ENCODE data around the gene ST14.

Gene ST14

DNA sequence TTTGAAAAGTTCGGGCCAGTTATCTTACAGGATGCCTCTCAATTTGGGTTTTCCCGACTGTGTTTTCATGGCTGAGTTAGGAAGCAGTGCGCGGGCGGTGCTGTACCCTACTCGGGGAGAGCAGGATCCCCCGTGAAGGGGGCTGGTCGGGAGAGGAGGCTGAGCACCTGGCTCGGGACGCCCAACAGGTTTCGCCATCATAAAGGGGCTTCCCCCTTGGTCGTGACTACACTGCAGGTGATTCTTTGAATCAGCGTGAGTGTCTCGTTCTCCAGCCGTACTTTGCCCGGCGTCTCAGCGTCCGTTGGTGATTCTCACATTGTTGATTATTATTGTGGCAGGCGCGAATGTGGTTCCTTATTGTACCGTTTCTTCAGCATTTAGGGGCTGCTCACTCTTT lies 46.6 kb downstream of the ST14 start:
- FAIRE-seq (no peak), DNase-seq (ENCODE audit: low spot score) (no peak)

DNA sequence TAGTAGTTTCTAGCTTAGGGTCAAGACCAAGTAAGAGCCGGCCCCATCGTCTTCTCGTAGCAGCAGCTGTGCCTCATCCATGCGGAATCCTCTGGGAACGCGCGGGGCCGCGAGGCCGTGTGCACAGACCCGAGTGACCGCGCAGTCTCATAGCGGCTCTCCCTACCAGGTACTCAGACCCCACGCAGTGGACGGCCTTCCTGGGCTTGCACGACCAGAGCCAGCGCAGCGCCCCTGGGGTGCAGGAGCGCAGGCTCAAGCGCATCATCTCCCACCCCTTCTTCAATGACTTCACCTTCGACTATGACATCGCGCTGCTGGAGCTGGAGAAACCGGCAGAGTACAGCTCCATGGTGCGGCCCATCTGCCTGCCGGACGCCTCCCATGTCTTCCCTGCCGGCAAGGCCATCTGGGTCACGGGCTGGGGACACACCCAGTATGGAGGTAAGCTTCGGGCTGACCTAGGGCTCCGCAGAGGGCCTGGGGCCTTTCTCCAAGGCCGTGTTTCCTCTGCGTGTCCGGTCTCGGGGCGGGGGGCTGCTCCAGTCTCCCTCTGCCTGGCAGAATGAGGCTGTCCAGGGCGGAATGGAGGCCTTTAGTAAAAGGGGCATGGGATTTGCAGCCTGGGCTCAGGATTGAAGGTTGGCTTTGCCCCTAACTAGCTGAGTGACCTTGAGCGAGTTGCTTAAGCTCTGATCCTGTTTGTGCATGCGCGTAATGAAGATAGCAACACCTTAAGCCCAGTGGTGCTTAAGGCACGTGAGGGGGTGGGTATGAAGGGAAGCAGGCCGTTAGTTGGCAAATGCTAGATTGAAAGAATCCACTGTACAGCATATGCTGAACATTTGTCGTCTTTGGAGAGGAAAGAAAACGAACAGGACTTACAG lies 48.9 kb downstream of the ST14 start:
- DNase-seq (ENCODE audit: low spot score) (no peak), FAIRE-seq (no peak)

DNA sequence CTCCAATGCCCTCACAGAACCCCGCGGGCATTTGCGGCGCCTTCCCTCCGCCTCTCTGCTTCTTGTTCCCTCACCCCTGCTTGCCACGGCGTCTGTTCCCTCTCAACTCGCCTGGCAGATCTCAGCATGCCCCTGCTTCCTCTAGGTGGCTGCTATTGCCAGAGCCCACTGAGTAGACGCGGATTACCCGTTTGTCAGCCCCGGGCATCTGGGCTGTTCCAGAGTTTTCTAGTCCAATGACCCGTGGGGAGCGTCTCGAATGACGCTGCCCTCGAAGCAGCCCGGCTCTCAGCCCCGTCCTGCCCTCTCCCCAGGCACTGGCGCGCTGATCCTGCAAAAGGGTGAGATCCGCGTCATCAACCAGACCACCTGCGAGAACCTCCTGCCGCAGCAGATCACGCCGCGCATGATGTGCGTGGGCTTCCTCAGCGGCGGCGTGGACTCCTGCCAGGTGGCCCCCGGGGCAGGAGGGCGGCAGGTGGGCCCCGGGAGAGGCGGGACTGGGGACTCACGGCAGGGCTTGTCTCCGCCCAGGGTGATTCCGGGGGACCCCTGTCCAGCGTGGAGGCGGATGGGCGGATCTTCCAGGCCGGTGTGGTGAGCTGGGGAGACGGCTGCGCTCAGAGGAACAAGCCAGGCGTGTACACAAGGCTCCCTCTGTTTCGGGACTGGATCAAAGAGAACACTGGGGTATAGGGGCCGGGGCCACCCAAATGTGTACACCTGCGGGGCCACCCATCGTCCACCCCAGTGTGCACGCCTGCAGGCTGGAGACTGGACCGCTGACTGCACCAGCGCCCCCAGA lies 49.7 kb downstream of the ST14 start:
- FAIRE-seq (no peak), DNase-seq (ENCODE audit: low spot score) (no peak)

DNA sequence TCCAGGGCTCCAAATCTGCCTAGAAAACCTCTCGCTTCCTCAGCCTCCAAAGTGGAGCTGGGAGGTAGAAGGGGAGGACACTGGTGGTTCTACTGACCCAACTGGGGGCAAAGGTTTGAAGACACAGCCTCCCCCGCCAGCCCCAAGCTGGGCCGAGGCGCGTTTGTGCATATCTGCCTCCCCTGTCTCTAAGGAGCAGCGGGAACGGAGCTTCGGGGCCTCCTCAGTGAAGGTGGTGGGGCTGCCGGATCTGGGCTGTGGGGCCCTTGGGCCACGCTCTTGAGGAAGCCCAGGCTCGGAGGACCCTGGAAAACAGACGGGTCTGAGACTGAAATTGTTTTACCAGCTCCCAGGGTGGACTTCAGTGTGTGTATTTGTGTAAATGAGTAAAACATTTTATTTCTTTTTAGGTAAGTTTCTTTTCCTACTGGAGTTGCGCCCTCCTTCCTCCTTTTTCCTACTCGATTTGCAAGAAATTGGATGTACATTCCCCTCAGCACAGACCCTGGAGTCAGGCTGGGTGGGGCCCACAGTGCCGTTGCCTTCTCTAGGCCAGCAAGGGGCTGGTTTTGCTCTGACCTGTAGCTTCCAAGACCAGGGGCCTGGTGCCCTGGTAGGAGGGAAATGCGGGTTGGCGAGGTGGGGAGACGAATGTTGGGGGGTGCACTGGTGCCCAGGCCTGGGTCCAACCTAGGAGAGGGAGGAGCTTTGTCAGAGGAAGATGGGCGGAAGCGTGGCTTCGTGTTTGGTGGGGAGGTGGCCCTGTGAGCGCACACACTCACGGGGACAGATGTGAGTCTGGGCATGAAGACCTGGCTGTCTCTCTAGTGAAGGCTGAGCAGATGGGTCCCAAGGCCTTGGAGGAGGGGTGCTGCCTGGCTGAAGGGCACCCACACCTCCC lies 50.6 kb downstream of the ST14 start:
- FAIRE-seq: no peak
- DNase-seq (ENCODE audit: low spot score): no peak

DNA sequence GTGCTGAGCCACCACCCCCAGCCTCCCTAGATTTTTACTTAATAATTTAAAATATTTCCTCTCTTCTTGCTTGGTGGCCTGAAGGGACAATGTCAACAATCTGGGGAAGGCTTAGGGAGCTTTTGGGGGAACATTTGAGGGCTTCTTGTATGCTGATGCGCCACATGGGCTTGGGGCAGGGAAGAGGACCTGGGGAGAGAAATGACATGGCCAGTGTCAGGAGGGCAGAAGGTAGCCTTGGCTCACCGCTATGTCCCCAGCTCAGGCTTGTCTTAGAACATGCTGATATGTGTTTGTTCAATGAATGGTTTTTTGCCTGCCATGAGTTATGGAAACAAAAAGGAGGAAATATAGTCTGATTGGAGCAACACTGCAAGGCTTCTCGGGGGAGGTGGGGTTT lies 51.6 kb downstream of the ST14 start:
- FAIRE-seq: no peak
- DNase-seq (ENCODE audit: low spot score): no peak

DNA sequence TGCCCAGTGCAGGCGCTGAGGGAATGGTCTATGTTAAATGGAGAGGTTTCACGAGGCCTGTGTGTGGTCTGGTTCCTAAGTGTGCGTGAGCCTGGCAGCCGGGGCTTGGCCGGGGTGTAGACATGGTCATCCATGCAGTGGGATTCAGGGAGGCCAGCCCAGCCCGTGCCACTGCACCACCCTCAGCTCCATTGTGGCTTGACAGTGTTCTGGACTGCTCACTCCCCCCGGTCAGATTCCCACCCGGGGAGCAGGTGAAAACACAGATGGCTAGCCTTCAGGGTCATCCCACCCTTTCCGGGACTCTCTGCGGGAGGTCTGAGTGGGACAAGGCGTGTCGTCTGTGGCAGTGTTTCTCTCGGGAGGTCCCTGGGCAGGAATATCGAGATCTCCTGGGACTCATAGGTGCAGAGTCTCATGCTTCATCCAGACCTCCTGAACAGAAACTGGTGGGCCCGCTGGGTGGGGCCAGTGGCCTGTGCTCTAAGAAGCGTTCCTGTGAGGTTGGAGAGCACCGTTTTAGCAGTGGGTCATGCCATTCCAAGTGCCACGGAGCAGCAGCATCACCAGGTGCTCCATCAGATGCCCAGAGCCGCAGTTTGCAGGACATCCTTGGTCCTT lies 52.3 kb downstream of the ST14 start:
- no peak for FAIRE-seq
- DNase-seq (ENCODE audit: low spot score): no peak

DNA sequence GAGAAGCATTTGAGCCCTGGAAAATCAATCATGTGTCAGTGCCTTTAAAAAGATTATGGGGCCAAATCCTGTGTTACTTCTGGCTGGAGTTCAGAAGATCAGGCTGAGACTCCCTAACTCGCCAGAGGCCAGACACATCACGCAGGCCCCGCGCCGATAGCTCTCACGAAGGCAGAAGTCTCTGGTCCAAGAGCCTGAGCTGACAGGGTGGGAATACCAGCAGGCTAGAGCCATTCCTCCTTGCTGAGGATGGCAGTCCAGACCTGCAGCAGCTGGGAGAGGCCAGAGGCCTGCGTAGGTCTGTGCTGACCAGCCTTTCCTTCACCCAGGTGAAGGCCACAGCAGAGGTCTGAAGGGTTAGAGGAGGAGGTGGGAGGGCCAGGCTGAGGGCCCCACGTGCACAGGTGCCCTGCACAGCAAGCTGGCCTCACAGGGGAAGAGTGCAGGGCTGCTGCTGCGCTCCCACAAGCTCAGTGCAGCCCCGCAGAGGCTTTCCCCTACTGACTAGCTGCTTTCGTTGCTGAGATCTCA lies 52.9 kb downstream of the ST14 start:
- FAIRE-seq (no peak), DNase-seq (ENCODE audit: low spot score) (no peak)

DNA sequence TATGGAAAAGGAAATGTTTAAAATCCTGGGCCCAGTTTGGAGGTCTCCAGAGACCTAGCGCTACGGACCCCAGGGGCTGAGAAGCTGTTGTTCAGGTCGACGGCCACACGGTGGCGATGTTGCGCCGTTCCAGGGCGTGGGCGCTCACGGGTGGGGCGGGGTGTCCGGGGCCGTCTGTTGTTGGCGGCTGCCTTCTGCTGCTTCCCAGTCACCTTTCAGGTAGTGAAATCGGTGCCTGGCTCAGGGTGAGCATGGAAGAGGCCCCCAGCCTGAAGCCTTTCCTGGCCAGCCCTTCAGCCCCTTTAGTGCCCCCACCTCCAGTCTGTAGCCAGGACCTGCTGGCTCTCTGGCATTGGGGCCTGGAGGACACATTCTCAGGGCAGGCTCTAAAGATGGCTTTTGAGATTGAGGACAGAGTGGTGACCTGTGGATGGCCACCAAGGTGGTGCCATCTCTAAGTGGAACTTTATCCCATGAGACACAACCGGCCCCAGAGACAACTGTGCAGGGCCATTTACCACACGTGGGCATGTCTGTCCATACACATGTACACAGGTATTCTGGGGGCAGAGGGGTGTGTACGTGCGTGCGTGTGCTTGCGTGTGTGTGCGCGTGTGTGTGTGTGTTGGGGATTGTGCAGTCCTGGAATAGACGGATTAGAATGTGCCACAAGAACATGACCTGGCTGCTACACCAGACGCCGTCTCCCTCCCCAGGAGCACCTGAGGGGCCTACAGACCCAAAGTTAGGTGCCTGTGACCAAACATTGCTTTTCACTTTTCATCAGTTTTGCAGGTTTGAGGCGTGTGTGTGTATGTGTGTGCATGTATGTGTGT lies 53.8 kb downstream of the ST14 start:
- DNase-seq (ENCODE audit: low spot score): no peak
- FAIRE-seq: no peak

DNA sequence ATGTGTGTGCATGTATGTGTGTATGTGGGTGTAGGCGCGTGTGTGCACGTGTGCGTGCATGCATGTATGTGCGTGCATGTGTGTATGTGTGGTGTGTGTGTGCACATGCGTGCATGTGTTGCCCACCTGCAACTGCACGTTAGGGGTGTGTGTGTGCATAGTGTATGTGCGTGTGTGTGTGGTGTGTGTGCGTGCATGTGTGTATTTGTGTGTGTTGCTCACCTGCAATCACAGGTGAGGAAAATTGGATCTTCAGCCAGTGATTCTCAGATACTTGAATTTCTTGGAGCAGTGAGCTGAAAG lies 54.3 kb downstream of the ST14 start:
- DNase-seq (ENCODE audit: low spot score) (no peak), FAIRE-seq (no peak)

DNA sequence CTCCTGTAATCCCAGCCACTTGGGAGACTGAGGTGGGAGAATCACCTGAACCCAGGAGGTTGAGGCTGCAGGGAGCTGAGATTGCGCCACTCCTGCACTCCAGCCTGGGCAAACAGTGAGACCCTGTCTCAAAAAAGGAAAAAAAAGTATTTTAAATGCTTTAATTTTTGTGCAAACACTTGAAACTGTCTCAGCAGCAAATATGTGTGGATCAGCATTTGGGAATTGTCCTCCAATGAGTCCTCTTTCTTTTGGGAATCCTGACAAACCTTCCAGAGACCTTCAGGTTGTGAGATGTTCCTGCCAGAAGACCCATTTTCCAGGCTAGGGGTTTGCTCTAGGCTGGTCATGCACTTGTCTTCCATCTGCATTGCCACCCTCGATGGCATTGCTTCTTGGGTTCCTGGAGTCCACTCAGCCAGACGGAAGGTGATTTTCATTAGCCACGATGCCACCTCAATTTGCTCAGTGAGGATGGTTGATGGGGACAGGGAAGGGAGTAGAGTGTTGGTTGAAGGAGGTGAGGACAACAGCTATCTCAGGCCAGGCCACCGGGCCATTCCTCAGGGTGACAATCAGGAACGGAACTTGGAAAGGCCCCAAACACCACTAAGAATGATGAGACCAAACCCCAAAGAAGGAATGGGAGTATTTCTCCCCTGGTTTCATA lies 55.4 kb downstream of the ST14 start:
- no peak for FAIRE-seq

DNA sequence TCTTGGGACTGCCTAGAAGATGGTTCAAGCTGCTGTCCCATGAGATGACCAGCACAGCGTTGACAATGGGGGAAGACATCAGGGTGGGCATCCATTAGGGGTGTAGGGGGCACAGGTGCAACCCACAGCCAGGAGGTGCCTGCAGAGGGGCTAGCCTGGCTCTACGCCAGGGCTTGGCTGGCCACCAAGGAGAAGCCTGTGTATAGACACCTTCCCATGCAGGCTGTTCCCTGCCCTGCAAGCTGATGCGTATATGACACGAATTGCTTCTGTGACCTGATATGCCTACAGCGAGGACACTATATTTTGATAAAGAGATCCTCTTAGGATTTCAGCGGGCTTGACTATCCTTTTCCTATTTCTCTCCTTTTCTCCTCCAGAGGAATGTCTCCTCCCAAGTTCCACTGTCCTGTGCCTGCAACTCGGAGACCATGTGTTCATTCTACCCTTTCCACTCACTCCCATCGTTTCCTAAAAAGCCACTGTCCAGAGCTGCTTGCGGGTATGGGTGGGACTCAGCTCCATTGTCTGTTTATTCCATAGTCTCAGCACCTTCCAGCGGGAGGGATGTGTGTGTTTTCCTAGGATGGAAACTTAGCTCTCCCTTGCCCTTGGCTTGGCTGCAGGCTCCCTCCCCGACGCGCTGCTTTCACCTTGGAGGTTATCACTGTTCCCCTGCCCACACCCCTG lies 56.1 kb downstream of the ST14 start:
- DNase-seq (ENCODE audit: low spot score) (no peak), FAIRE-seq (no peak)

More for the DNA sequence above, 55.4 kb downstream of the ST14 start:
- no peak for DNase-seq (ENCODE audit: low spot score)

DNA sequence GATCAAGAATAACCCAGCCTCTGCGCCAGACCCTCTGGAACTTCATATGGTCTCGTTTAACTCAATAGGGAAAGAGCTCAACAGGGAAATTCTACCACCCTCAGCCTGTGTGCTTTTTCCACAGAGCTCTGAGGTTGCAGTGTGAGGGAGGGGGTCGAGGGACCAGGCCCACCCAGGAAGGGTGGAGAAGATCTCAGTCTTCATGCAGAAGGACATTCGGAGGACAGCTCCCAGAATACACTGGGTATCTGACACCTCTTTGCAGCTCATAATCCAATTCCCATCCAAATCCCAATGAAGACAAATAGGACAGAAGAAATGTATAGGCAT lies 56.6 kb downstream of the ST14 start:
- no peak for FAIRE-seq
- no peak for DNase-seq (ENCODE audit: low spot score)

DNA sequence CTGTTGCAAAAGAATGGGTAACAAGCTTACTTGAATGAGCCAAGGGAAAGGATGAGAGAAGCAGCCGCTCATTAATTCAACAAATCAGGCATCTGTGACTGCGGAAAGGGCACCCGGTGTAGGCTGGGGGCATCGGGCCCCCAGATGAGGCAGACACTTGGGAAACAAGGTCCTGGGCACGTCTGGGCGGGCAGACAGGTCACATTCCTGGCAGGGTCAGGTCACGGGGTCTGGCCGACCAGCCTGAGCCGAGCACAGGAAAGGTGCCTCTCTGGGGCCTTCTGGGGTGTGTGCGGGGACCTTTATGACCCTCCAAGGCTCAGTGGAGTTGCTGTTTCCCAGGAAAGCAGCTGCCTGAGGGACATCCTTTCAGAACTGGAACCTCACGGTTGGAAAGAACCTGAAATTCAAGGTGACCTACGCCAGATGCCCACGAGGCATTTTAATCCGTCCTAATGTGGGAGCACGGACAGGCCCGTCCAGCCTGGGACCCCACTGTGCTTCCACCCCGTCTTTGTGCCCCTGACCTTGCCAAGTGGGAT lies 57.1 kb downstream of the ST14 start:
- DNase-seq (ENCODE audit: low spot score): no peak
- FAIRE-seq: no peak

DNA sequence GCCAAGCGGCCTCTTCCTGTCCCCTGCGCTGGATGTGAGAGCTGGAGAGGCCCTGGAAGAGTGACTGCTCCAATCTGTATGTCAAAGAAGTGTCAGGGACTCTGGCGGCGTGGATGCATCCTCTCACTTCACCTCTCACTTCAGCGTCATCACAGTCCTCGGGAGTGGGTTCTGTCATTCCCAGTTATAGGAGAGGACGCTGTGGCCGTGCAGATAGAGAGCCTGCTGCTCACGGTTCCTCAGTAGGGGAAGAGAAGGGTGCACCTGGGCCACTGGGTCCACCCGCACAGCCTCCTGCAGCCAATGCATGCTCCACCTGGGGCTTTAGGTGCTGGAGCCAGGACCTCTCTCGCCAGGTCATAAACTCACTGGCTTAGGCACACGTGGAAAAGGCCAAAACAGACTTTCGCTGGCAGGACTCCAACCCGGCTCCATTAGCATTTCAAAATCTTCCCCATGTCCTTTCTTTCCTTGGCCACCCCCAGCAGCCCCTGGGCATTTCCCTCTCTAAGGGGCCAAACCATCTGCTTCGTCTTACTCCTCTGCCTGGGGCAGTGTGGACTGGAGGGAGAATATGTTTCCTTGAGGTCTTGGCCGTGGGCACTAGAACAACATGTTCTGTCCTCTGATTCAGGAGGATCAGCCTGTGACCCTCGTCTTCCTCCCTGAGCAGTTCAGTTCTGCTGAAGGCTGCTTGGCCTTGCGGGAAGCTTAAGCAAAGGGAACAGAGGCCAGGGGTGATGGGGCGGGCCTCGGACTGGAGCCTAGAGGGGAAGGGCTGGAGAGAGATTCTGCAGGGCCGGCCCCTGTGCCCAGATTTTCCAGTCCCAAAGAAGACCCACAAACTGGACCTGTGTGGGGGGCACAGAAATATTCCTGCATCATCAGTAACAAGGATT lies 57.8 kb downstream of the ST14 start:
- no peak for FAIRE-seq
- DNase-seq (ENCODE audit: low spot score): no peak

DNA sequence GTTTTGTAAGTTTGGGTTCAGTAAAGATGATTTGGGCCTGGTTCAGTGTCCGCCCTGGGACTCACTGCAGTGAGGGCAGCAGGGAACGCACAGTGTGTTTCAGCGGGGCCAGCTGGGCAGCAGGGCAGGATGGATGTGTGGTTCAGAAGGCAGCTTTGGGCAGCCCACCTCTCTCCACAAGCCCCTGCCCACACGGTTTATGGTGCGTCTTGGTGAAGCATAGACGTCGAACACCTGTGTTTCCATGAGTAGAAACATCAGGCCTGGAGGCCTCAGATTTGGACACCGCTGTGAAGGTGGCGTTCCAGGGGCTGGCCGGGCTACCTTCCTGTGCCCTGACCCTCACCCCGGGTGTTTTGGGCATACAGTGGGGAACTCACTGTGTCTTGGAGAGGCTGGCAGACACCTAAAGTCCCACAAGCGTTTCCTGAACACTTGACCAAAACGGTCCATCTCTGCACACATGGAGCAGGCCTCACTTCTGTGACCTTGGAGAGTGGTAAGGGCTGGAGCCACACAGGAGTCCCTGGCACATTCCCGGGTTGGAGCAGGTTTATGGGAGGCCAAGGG lies 59.0 kb downstream of the ST14 start:
- FAIRE-seq: no peak
- DNase-seq (ENCODE audit: low spot score): no peak

DNA sequence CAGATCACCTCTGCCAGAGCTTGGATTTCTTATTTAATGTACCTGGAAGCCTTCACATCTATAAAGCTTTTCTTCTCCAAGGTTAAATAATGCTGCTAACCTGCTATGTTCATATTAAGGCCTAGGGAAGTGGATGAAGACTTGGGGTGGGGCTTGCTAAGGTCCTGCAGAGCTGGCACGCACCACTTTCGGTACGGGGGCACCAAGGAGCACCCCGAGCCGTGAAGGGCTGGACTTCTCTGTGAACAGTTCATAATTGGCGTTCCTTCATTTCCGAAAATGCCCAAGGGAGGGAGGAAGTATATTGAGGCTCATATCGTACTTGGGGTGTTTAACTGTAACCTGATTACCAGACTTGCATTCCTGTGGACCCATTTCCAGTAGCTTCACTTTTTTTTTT lies 59.6 kb downstream of the ST14 start:
- FAIRE-seq (no peak), DNase-seq (ENCODE audit: low spot score) (no peak)

DNA sequence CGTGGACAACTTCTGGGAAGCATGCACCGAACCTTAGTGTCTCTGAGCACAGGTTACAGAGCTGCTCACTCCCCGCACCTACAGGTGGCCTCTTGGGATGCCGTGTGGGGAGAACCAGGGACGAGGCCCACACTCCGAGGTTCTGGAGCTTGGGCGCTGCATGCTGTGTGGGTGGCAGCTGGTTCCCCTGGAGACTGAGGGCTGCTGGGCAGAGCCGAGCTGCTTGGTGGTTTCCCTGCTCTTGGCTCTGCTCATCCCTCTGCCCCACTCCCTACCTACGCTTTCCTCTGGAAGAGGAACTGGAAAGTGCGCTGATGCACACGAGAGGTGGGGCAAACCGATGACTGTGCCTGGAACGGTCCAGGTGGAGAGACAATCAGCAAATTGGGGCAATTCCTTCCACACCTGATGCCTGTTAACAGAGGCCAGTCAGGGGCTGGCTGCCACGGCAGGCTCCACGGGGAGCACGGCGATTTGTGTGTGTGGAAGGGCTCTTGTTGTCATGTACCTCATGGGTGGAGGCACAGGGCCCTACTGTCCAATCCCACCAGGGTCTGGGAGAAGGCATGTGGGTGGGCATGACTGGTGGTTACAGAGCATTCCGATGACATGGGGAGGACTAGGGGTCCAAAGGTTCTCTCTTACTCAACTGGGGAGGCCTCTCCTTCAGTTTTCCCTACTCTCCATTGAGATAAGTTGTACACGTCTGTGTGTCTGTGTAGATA lies 60.9 kb downstream of the ST14 start:
- FAIRE-seq: no peak

More for the DNA sequence above, 60.9 kb downstream of the ST14 start:
- DNase-seq (ENCODE audit: low spot score): no peak

Data from RCC 7860 (cell line).